Thyroid gland (tissue), 4 donors: ENCODE measurements around the gene SARDH. TPM values are rescaled to one million over a fixed set of nuclear protein-coding genes. Genes with fewer than 3 reads are reported as not detected.
A peak's percentile ranks its signal among the peaks of the same experiment; 100 is the strongest.

Experiments
- DNase-seq, 2 donors: peaks; one replicate each; pipeline ENCODE4 v3.0.0-alpha.2; 2019
- H3K27ac ChIP-seq, 3 donors: fragments of 200-600 bp; sonication (generic); 1 replicate in 2 of 3; 2 replicates in 1 of 3; pipeline ENCODE4 v1.5.1; 2016 to 2019; ENCODE audit warnings: mild to moderate bottlenecking in 1 of 3, moderate library complexity in 1 of 3
- H3K27me3 ChIP-seq: fragments of 200-600 bp; sonication (generic); one replicate; pipeline ENCODE4 v1.5.1; 2019
- H3K36me3 ChIP-seq, 2 donors: fragments of 200-600 bp; sonication (generic); one replicate each; pipeline ENCODE4 v1.5.1; 2016 to 2019
- H3K4me1 ChIP-seq, 2 donors: fragments of 200-600 bp; sonication (generic); one replicate each; pipeline ENCODE4 v1.5.1; 2017 to 2019
- H3K4me3 ChIP-seq, 3 donors: fragments of 200-600 bp; sonication (generic); replicated peaks in 1 of 3; 1 replicate in 2 of 3; 2 replicates in 1 of 3; pipeline ENCODE4 v1.5.1; 2016; ENCODE audit warnings: mild to moderate bottlenecking in 1 of 3
- H3K9me3 ChIP-seq: fragments of 200-600 bp; sonication (generic); one replicate; pipeline ENCODE4 v1.5.1; 2017
- POLR2A ChIP-seq, 2 donors: fragments of 450-650 bp; IDR thresholded peaks; one replicate each; pipeline ENCODE4 v1.6.1; 2017; ENCODE audit warnings: antibody characterized with exemption in 2 of 2, mild to moderate bottlenecking in 2 of 2, moderate library complexity in 1 of 2
- WGBS, 2 donors: methylation state at CpG; one replicate each; pipeline ENCODE4 v1.1.5; 2017; 5-methylcytosine and 5-hydroxymethylcytosine counted together
- intact Hi-C: fragments of 100-400 bp; cut with DNase I; formaldehyde crosslinking; loops from one replicate; pipeline ENCODE4 v1.15.1; 2023
- total RNA-seq, 4 donors: library from RNA; depleted of rRNA; stranded (reverse); fragments of >200 nt; gene quantifications; one replicate each; pipeline ENCODE4 v1.2.3, GENCODE V29; 2016
- TF ChIP-seq, protein P1 (sequence below), 6 experiments: fragments of 200-600 bp in 3 of 6; fragments of 450-650 bp in 3 of 6; sonication (generic) in 3 of 6; IDR thresholded peaks; one replicate each; pipeline ENCODE4 v1.5.1; 2016 to 2019; ENCODE audit warnings: antibody characterized with exemption in 6 of 6, mild to moderate bottlenecking in 2 of 6, inconsistent platforms in 1 of 6, moderate library complexity in 1 of 6

Gene SARDH
- total RNA-seq, 4 donors from 2014 or later: 2.2 to 6.2 (median 3.3) TPM; not detected in 1

DNA sequence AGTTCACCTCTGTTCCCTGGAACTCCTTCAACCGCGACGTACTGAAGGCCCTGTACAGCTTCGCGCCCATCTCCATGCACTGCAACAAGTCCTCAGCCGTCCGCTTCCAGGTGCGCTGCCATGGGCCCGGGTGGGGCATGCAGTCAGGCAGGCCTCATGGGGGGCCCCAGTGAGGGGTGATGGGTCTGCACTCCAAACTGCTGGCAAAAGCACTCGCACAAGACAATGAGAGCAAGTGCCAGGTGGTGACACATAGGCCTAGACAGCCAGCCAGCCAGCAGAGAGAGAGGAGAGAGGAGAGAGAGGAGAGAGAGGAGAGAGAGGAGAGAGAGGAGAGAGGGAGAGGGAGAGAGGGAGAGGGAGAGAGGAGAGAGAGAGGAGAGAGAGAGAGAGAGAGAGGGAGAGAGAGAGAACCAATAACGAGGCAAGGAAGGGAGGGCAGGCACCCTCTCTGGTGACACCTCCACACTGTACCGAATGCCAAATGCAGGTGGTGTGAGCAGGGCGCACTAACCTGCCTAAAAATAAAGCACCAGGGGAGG is 81.0 kb downstream of the SARDH start:
- H3K36me3 ChIP-seq: no peaks in the 10 kb centered on the region
- 36 to 55% methylated on average over 13 of the region's 13 CpGs for WGBS, 2 donors
- TF ChIP-seq, protein P1, sequence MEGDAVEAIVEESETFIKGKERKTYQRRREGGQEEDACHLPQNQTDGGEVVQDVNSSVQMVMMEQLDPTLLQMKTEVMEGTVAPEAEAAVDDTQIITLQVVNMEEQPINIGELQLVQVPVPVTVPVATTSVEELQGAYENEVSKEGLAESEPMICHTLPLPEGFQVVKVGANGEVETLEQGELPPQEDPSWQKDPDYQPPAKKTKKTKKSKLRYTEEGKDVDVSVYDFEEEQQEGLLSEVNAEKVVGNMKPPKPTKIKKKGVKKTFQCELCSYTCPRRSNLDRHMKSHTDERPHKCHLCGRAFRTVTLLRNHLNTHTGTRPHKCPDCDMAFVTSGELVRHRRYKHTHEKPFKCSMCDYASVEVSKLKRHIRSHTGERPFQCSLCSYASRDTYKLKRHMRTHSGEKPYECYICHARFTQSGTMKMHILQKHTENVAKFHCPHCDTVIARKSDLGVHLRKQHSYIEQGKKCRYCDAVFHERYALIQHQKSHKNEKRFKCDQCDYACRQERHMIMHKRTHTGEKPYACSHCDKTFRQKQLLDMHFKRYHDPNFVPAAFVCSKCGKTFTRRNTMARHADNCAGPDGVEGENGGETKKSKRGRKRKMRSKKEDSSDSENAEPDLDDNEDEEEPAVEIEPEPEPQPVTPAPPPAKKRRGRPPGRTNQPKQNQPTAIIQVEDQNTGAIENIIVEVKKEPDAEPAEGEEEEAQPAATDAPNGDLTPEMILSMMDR (IDR thresholded peaks at IDR 0.05): peak in 5 of 6 experiments; percentile 69 to 97 (median 92)
- TF ChIP-seq POLR2A (IDR thresholded peaks at IDR 0.05): no peak
- no peaks in the 10 kb centered on the region for H3K27me3 ChIP-seq
- H3K4me3 ChIP-seq: no peak overlapping the region
- peaks cover 26 to 37% of the 10 kb centered on the region in 2 donors for H3K4me1 ChIP-seq
- peak overlapping the region in 2 of 3 donors; percentile 24 to 50 for H3K27ac ChIP-seq
- intact Hi-C loops: loop anchor here (5.0 kb wide), 1 partner anchor 90 kb away; no protein-coding TSS in a partner anchor
- DNase-seq: peak; percentile 75 to 78
- no peaks in the 10 kb centered on the region for H3K9me3 ChIP-seq

GRCh38 chr9:133656211-133657119 is 81.7 kb downstream of the SARDH start:
- no peak for TF ChIP-seq POLR2A (IDR thresholded peaks at IDR 0.05)
- TF ChIP-seq, protein P1 (IDR thresholded peaks at IDR 0.05): peak in 3 of 6 experiments; percentile 5 to 29 (median 10)
- Histone ChIP-seq H3K27me3 (no peaks in the 10 kb centered on the region), H3K36me3 (no peaks in the 10 kb centered on the region), H3K4me1 (peaks cover 26 to 37% of the 10 kb centered on the region in 2 donors), H3K27ac (peak overlapping the region in 1 of 3 donors; percentile 24), H3K9me3 (no peaks in the 10 kb centered on the region), H3K4me3 (no peak overlapping the region)
- intact Hi-C loops: loop anchor here (5.0 kb wide), 1 partner anchor 89 kb away; no protein-coding TSS in a partner anchor
- DNase-seq: peak; percentile 86 to 91
- 25 to 55% methylated on average over 11 to 34 of the region's 36 CpGs for WGBS, 2 donors

- WGBS, 2 donors: 79% methylated on average over 14 of the region's 14 CpGs; no CpG with 5 or more reads in 1 of the 2 donors
- Histone ChIP-seq H3K4me1 (peaks cover 26 to 37% of the 10 kb centered on the region in 2 donors), H3K36me3 (no peaks in the 10 kb centered on the region), H3K9me3 (no peaks in the 10 kb centered on the region), H3K4me3 (no peak overlapping the region), H3K27me3 (no peaks in the 10 kb centered on the region), H3K27ac (no peak overlapping the region)
- intact Hi-C loops: loop anchor here (5.0 kb wide), 1 partner anchor 88 kb away; no protein-coding TSS in a partner anchor
- TF ChIP-seq POLR2A (IDR thresholded peaks at IDR 0.05): no peak
- TF ChIP-seq, protein P1 (IDR thresholded peaks at IDR 0.05): no peak
- DNase-seq: no peak
These were observed 82.5 kb downstream of the SARDH start for GRCh38 chr9:133655701-133656100.

DNA sequence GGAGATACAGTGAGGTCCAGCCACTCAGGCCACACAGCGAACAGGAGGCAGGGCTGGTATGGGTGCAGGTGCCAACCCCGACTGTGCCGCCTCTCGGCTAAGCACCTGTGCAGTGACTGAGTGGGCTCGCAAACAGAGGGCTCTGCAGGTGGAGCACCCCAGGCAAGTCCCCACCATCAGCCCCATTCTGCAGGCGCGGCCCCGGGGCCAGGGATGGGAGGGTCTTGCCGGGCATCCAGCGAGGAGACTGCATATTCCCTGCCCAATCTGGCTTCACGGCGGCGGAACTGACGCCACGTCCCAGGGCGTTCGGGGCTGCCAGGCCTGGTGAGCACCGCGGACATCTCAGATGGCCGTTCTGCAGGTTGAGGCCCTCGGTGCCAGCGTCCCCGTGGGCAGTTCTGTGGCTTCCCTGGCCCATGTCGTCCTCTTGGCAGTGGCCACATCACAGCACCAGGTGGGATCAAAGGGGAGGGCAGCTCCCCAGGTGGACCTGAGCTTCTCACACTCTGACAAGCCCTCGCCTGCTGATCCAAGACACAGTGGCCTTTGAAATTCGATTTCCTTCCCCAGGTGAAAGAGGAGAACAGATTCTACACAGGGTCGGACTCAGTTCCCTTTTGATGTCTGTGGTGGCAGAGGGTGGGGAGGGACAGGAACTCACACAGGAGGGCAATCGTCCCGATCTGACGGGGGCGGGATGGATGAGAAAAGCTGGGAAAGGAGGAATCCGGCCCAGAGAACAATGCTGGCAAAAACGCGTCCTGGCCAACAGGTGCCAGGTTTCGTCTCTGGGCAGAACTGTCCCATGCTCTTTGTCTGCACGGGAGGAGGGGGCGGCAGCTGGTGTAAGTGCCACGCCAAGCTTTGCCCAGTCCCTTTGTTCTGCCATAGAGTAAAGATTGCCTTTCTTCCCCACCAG is 83.2 kb downstream of the SARDH start:
- TF ChIP-seq, protein P1 (IDR thresholded peaks at IDR 0.05): no peak
- no peak for TF ChIP-seq POLR2A (IDR thresholded peaks at IDR 0.05)
- intact Hi-C loops: loop anchor here (5.0 kb wide), 1 partner anchor 88 kb away; no protein-coding TSS in a partner anchor
- Histone ChIP-seq H3K27me3 (no peaks in the 10 kb centered on the region), H3K4me3 (no peak overlapping the region), H3K27ac (no peak overlapping the region), H3K9me3 (no peaks in the 10 kb centered on the region), H3K36me3 (no peaks in the 10 kb centered on the region), H3K4me1 (peaks cover 26 to 37% of the 10 kb centered on the region in 2 donors)
- 50 to 81% methylated on average over 17 to 27 of the region's 38 CpGs for WGBS, 2 donors
- no peak for DNase-seq
